ENCODE measurements around the gene CCDC170. TPM values are rescaled to one million over a fixed set of nuclear protein-coding genes. Genes with fewer than 3 reads are reported as not detected.
"Not testable (repeated sequence)": the region's sequence is repeated elsewhere in the genome, so short reads cannot be mapped to it uniquely, and the experiment has no call there.

The CCDC170 gene
- polyA plus RNA-seq, 1 donor from 2014 or later: 0.15 TPM

DNA sequence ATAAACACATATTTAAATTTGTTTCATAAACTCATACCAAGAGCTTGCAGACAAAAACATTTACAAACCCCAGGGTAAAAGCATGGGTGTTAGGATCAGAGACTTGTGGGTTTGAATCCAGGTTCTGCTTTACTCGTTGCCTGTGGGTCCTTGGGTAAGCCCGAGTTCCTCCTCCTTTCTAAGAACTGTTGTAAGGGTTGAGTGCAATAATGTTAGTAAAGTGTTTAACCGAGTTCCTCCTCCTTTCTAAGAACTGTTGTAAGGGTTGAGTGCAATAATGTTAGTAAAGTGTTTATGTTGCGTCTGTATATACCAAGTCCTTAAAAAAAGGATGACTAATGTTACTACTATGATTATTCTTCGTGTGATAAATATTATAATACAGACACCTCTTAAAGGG, 18.7 kb downstream of the CCDC170 start:
- no peaks in the 10 kb centered on the region for H3K9me3 ChIP-seq (ENCODE audit: low read length)
- H3K36me3 ChIP-seq (ENCODE audit: insufficient read depth, low read length): no peaks in the 10 kb centered on the region
- H3F3A ChIP-seq (ENCODE audit: insufficient read depth, low read length, poor library complexity, severe bottlenecking): no peaks in the 10 kb centered on the region
- no peaks in the 10 kb centered on the region for H3K79me2 ChIP-seq (replicated peaks; ENCODE audit: insufficient read depth, low read length)
- TF ChIP-seq POLR2AphosphoS5 (IDR thresholded peaks at IDR 0.05): no peak
- TF ChIP-seq SMC3 (conservative IDR thresholded peaks at IDR 0.05; ENCODE audit: poor library complexity): no peak
- TF ChIP-seq TAF1 (IDR thresholded peaks at IDR 0.05; ENCODE audit: low read depth): no peak
- TF ChIP-seq, protein P1, sequence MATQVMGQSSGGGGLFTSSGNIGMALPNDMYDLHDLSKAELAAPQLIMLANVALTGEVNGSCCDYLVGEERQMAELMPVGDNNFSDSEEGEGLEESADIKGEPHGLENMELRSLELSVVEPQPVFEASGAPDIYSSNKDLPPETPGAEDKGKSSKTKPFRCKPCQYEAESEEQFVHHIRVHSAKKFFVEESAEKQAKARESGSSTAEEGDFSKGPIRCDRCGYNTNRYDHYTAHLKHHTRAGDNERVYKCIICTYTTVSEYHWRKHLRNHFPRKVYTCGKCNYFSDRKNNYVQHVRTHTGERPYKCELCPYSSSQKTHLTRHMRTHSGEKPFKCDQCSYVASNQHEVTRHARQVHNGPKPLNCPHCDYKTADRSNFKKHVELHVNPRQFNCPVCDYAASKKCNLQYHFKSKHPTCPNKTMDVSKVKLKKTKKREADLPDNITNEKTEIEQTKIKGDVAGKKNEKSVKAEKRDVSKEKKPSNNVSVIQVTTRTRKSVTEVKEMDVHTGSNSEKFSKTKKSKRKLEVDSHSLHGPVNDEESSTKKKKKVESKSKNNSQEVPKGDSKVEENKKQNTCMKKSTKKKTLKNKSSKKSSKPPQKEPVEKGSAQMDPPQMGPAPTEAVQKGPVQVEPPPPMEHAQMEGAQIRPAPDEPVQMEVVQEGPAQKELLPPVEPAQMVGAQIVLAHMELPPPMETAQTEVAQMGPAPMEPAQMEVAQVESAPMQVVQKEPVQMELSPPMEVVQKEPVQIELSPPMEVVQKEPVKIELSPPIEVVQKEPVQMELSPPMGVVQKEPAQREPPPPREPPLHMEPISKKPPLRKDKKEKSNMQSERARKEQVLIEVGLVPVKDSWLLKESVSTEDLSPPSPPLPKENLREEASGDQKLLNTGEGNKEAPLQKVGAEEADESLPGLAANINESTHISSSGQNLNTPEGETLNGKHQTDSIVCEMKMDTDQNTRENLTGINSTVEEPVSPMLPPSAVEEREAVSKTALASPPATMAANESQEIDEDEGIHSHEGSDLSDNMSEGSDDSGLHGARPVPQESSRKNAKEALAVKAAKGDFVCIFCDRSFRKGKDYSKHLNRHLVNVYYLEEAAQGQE (IDR thresholded peaks at IDR 0.05; ENCODE audit: borderline replicate concordance): no peak
- H3K27me3 ChIP-seq (ENCODE audit: insufficient read depth, low read depth, low read length): no peaks in the 10 kb centered on the region
- H3K9ac ChIP-seq (ENCODE audit: low read length): no peak overlapping the region
- H3K9me2 ChIP-seq (ENCODE audit: insufficient read depth, low read length): no peaks in the 10 kb centered on the region
- H2AFZ ChIP-seq (ENCODE audit: low read depth, low read length): no peak overlapping the region
- H3K27ac ChIP-seq (ENCODE audit: low read length): no peak overlapping the region
- H4K20me1 ChIP-seq (ENCODE audit: insufficient read depth): no peaks in the 10 kb centered on the region
- H3K4me2 ChIP-seq (ENCODE audit: low read length): no peak overlapping the region
- no peak overlapping the region for H3K4me3 ChIP-seq (ENCODE audit: low read length)

DNA sequence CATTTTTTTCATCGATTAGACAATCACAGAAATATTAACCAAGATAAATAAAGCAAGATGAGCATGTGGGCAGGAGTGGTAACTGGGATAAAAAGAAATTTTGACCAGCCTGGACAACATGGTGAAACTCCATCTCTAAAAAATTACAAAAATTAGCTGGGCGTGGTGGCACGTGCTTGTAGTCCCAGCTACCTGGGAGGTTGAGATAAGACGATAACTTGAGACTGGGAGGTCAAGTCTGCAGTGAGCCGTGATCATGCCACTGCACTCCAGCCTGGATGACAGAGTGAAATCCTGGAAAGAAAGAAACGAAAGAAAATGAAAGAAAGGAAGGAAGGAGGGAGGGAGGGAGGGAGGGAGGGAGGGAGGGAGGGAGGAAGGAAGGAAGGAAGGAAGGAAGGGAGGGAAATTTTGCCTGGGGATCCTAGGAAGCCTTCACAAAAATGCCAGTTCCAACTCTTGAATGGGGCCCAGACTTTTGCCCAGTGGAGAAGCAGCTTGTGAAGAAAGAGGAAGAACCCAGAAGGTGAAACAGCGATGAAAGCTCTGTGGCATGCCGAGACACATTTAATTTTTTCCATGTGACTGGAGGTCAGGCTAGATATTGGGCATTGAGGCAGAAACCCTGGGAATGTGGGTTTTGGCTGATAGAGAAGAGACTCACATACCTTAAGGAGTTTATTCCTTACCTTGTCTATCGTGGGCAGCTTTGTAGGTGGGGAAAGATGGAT, 20.3 kb downstream of the CCDC170 start:
- TF ChIP-seq RAD21 (conservative IDR thresholded peaks at IDR 0.05) (no peak), POLR2AphosphoS5 (IDR thresholded peaks at IDR 0.05) (no peak), MXI1 (conservative IDR thresholded peaks at IDR 0.05; ENCODE audit: poor library complexity, severe bottlenecking) (no peak), EZH2 (IDR thresholded peaks at IDR 0.05; ENCODE audit: borderline replicate concordance, insufficient read depth, low read length, poor library complexity, severe bottlenecking) (no peak), SMC3 (conservative IDR thresholded peaks at IDR 0.05; ENCODE audit: poor library complexity) (no peak), EP300 (conservative IDR thresholded peaks at IDR 0.05; ENCODE audit: poor library complexity, severe bottlenecking) (no peak), TAF1 (IDR thresholded peaks at IDR 0.05; ENCODE audit: low read depth) (no peak)
- TF ChIP-seq, protein P1 (IDR thresholded peaks at IDR 0.05; ENCODE audit: borderline replicate concordance): no peak
- TF ChIP-seq, protein P2, sequence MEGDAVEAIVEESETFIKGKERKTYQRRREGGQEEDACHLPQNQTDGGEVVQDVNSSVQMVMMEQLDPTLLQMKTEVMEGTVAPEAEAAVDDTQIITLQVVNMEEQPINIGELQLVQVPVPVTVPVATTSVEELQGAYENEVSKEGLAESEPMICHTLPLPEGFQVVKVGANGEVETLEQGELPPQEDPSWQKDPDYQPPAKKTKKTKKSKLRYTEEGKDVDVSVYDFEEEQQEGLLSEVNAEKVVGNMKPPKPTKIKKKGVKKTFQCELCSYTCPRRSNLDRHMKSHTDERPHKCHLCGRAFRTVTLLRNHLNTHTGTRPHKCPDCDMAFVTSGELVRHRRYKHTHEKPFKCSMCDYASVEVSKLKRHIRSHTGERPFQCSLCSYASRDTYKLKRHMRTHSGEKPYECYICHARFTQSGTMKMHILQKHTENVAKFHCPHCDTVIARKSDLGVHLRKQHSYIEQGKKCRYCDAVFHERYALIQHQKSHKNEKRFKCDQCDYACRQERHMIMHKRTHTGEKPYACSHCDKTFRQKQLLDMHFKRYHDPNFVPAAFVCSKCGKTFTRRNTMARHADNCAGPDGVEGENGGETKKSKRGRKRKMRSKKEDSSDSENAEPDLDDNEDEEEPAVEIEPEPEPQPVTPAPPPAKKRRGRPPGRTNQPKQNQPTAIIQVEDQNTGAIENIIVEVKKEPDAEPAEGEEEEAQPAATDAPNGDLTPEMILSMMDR (IDR thresholded peaks at IDR 0.05; ENCODE audit: poor library complexity, severe bottlenecking): no peak

DNA sequence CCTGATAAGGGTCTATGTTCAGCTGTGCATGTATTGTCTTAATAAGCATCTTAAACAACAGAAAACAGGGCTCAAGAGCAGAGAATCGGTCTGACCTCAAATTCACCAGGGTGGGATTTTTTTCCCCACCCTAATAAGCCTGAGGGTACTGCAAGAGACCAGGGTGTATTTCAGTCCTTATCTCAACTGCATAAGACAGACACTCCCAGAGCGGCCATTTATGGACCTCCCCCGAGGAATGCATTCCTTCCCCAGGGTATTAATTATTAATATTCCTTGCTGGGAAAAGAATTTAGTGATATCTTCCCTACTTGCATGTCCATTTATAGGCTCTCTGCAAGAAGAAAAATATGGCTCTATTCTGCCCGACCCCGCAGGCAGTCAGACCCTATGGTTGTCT, 25.2 kb downstream of the CCDC170 start:
- H3K9ac ChIP-seq (ENCODE audit: low read length); H3K9me2 ChIP-seq (ENCODE audit: insufficient read depth, low read length); H3K27me3 ChIP-seq (ENCODE audit: insufficient read depth, low read depth, low read length); H3K9me3 ChIP-seq (ENCODE audit: low read length); H3K4me2 ChIP-seq (ENCODE audit: low read length); H4K20me1 ChIP-seq (ENCODE audit: insufficient read depth); H3K4me3 ChIP-seq (ENCODE audit: low read length); H3F3A ChIP-seq (ENCODE audit: insufficient read depth, low read length, poor library complexity, severe bottlenecking); H3K27ac ChIP-seq (ENCODE audit: low read length); H2AFZ ChIP-seq (ENCODE audit: low read depth, low read length); H3K36me3 ChIP-seq (ENCODE audit: insufficient read depth, low read length); H3K79me2 ChIP-seq (replicated peaks; ENCODE audit: insufficient read depth, low read length): not testable (repeated sequence)

More for the DNA sequence above, 20.3 kb downstream of the CCDC170 start:
- no peaks in the 10 kb centered on the region for H3K9me2 ChIP-seq (ENCODE audit: insufficient read depth, low read length)
- no peaks in the 10 kb centered on the region for H3K27me3 ChIP-seq (ENCODE audit: insufficient read depth, low read depth, low read length)
- no peak overlapping the region for H3K4me2 ChIP-seq (ENCODE audit: low read length)
- no peaks in the 10 kb centered on the region for H3K9me3 ChIP-seq (ENCODE audit: low read length)
- H3K36me3 ChIP-seq (ENCODE audit: insufficient read depth, low read length): no peaks in the 10 kb centered on the region
- H3K79me2 ChIP-seq (replicated peaks; ENCODE audit: insufficient read depth, low read length): no peaks in the 10 kb centered on the region
- no peak overlapping the region for H3K27ac ChIP-seq (ENCODE audit: low read length)
- H4K20me1 ChIP-seq (ENCODE audit: insufficient read depth): no peaks in the 10 kb centered on the region
- no peak overlapping the region for H2AFZ ChIP-seq (ENCODE audit: low read depth, low read length)
- no peaks in the 10 kb centered on the region for H3F3A ChIP-seq (ENCODE audit: insufficient read depth, low read length, poor library complexity, severe bottlenecking)
- H3K9ac ChIP-seq (ENCODE audit: low read length): no peak overlapping the region
- H3K4me3 ChIP-seq (ENCODE audit: low read length): no peak overlapping the region
